Astrocyte of the spinal cord (primary cell): ENCODE results near the gene SMTNL2.
A peak's percentile ranks its signal among the peaks of the same experiment; 100 is the strongest.

Experiments used
- DNase-seq: peaks from one replicate; pipeline ENCODE4 v3.0.0; 2011; ENCODE audit warnings: low read depth, low spot score
- H3K4me3 ChIP-seq: 2 replicates; pipeline ENCODE4 v1.5.1; 2011; ENCODE audit warnings: low read depth, mild to moderate bottlenecking, low read length, moderate library complexity
- CTCF ChIP-seq: IDR thresholded peaks from 2 replicates; pipeline ENCODE4 v1.5.1; 2012; ENCODE audit warnings: low read depth, mild to moderate bottlenecking, low read length, inconsistent platforms
- in situ Hi-C: cut with HindIII; loops from 2 replicates; pipeline ENCODE4 v1.10.0; 2017; ENCODE audit warnings: low sequenced_read_pairs

The SMTNL2 gene

GRCh38 chr17:4560421-4560820, 23.9 kb upstream of the SMTNL2 start, which contains the start of gene GGT6:
Gene GGT6, minus strand, starts transcription at chr17:4560577. Its CDS starts 56 bp downstream, at chr17:4560521.
- in situ Hi-C loops, result no loop called here
- H3K4me3 ChIP-seq, result no peak within 1 kb of the TSS
- no peak for DNase-seq
- TF ChIP-seq CTCF, result no peak

DNA sequence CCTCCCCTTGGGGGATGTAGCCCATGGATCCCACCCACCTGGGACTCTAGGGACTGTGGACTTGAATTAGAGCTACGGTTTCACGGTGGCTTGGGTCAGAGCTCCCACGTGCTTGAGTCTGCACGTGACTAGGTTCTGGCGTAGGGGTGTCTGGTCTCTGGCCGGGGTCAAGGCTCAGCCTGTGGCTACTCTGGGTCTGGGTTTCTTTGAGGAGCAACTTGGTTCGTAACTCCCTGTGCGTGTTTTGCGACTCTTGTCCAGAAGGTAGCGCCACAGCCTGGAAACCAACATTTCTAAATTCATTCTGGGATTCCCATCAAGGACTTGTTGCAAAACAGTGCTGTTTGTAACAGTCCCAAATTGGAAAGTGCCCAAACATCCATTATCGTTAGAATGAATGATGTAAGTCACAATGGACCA, 23.5 kb upstream of the SMTNL2 start:
- H3K4me3 ChIP-seq, result no peak overlapping the region
- TF ChIP-seq CTCF, result no peak
- no peak for DNase-seq
- in situ Hi-C loops, result no loop called here

GRCh38 chr17:4562015-4562969, 22.0 kb upstream of the SMTNL2 start:
- no peak overlapping the region for H3K4me3 ChIP-seq
- no peak for DNase-seq
- in situ Hi-C loops, result no loop called here
- no peak for TF ChIP-seq CTCF

DNA sequence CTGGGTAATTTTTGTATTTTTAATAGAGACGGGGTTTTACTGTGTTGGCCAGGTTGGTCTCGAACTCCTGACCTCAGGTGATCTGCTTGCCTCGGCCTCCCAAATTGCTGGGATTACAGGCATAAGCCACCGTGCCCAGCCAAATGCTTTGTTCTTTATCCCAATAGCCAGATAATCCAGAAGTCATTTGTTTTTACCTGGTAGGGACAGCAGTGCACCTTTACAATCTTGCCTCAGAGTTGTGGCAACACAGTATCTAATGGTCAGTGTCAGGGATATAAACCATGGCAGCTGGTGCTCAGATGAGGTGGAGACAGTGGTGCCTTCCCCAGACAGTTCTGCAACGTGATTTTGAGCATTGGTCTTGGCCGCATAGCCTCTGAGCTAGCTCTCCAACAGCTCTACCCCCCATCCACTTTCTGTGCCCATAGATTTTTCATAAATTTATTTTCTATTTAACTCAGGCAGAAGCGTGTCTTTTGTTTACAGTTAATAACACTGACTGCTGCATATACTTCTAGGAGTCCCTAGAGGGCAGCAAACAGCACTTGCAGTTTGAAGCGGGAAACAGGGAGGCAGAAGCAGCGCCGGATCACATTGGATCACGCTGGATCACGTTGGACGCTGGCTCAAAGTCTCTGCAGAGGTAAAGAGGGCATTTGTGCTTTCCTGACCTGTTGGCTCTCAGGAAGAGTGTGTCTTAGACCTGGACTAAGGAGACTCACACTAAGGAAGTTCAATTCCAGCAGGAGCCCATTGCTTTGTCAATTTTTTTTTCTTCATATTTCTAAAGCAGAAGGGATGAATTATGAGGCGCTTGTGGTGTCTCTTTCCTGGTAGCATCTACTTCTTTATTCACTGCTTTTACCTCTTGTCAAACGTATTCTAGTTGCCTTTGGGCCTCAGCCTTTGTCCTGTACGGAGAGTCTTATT, 18.9 kb upstream of the SMTNL2 start:
- DNase-seq, result peak; percentile 70
- in situ Hi-C loops, result no loop called here
- peak; percentile 90 for TF ChIP-seq CTCF
- H3K4me3 ChIP-seq, result no peak overlapping the region

GRCh38 chr17:4566785-4567184, 17.5 kb upstream of the SMTNL2 start:
- peak; percentile 32 for DNase-seq
- H3K4me3 ChIP-seq, result no peak overlapping the region
- in situ Hi-C loops, result no loop called here
- TF ChIP-seq CTCF, result peak; percentile 78

DNA sequence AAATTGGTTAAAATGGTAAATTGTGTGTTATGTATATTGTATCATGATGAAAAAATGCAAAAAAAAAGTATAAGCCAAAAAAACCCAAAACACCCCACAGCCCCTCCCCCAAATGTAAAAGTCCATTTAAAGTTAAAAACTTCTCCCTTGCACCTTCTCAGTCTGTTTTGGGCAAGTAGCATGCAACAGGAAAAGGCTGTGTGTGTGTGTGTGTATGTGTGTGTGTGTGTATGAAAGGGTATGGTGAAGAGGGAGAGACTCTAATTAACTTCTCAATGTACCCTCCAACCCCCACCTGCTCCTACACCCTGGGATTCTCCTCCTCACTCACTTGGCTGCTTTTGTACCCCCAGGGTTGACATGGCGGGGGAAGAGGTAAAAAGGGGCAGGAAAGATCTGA, 14.7 kb upstream of the SMTNL2 start:
- H3K4me3 ChIP-seq, result no peak overlapping the region
- no peak for DNase-seq
- no peak for TF ChIP-seq CTCF
- in situ Hi-C loops, result no loop called here
